CD14-positive monocyte (primary cell): ENCODE data around the gene VWA1. TPM values are rescaled to one million over a fixed set of nuclear protein-coding genes. Genes with fewer than 3 reads are reported as not detected.
A peak's percentile ranks its signal among the peaks of the same experiment; 100 is the strongest.

ENCODE experiments used
- DNase-seq, 3 donors: peaks; one replicate each; pipeline ENCODE4 v3.0.0-alpha.2; 2011 to 2022
- H2AFZ ChIP-seq: 2 replicates; pipeline ENCODE4 v1.6.0; 2012; ENCODE audit warnings: mild to moderate bottlenecking, low read depth, low read length, inconsistent platforms; ENCODE audit not compliant: insufficient read depth, poor library complexity, severe bottlenecking
- H3K27ac ChIP-seq, 2 donors: 1 replicate in 1 of 2; 2 replicates in 1 of 2; pipeline ENCODE4 v1.5.1; 2012 to 2013; ENCODE audit warnings: low read length in 2 of 2, control low read depth in 1 of 2, inconsistent platforms in 1 of 2, low read depth in 1 of 2, mild to moderate bottlenecking in 1 of 2
- H3K27me3 ChIP-seq, 2 donors: one replicate each; pipeline versions ENCODE4 v1.6.0 to v1.6.1; 2011 to 2013; ENCODE audit warnings: low read length in 2 of 2; ENCODE audit not compliant: control insufficient read depth in 2 of 2, insufficient read depth in 2 of 2
- H3K36me3 ChIP-seq, 2 donors: replicated peaks in 1 of 2; 1 replicate in 1 of 2; 2 replicates in 1 of 2; pipeline versions ENCODE4 v1.5.1 to v1.6.1; 2012 to 2013; ENCODE audit warnings: low read length in 2 of 2, control low read depth in 1 of 2, inconsistent platforms in 1 of 2, mild to moderate bottlenecking in 1 of 2; ENCODE audit not compliant: insufficient read depth in 2 of 2, control insufficient read depth in 1 of 2
- H3K4me1 ChIP-seq, 2 donors: 1 replicate in 1 of 2; 2 replicates in 1 of 2; pipeline versions ENCODE4 v1.5.1 to v1.6.1; 2012 to 2013; ENCODE audit warnings: low read length in 2 of 2, control low read depth in 1 of 2, inconsistent platforms in 1 of 2, mild to moderate bottlenecking in 1 of 2, moderate library complexity in 1 of 2; ENCODE audit not compliant: insufficient read depth in 2 of 2, control insufficient read depth in 1 of 2
- H3K4me2 ChIP-seq: replicated peaks from 2 replicates; pipeline ENCODE3; 2012; ENCODE audit warnings: low read length, moderate library complexity, mild to moderate bottlenecking; ENCODE audit not compliant: poor library complexity, severe bottlenecking; ENCODE audit errors: extremely low read depth
- H3K4me3 ChIP-seq, 3 experiments: fragments of 200-600 bp in 1 of 3; sonication (generic) in 1 of 3; replicated peaks in 1 of 3; 1 replicate in 2 of 3; 2 replicates in 1 of 3; pipeline ENCODE4 v1.5.1; 2011 to 2013; ENCODE audit warnings: low read length in 3 of 3, mild to moderate bottlenecking in 3 of 3, control low read depth in 2 of 3, low read depth in 2 of 3, inconsistent platforms in 1 of 3, moderate library complexity in 1 of 3
- H3K79me2 ChIP-seq: 2 replicates; pipeline ENCODE4 v1.6.0; 2012; ENCODE audit warnings: mild to moderate bottlenecking, control low read depth, inconsistent platforms, low read length, moderate library complexity; ENCODE audit not compliant: insufficient read depth
- H3K9ac ChIP-seq: 2 replicates; pipeline ENCODE4 v1.6.0; 2017; ENCODE audit warnings: low read length, mild to moderate bottlenecking; ENCODE audit not compliant: insufficient read depth, poor library complexity, severe bottlenecking
- H3K9me3 ChIP-seq, 2 donors: replicated peaks in 1 of 2; 1 replicate in 1 of 2; 2 replicates in 1 of 2; pipeline versions ENCODE4 v1.5.1 to v1.6.1; 2012 to 2013; ENCODE audit warnings: low read length in 2 of 2, control low read depth in 1 of 2; ENCODE audit not compliant: control insufficient read depth in 1 of 2, insufficient read depth in 1 of 2
- H4K20me1 ChIP-seq: 2 replicates; pipeline ENCODE4 v1.6.0; 2012; ENCODE audit warnings: mild to moderate bottlenecking, low read length, control low read depth, moderate library complexity; ENCODE audit not compliant: insufficient read depth
- H3K27ac Mint-ChIP-seq, 7 donors: one replicate each; pipeline ENCODE4 v1.8.0; 2020; ENCODE audit warnings: mild to moderate bottlenecking in 7 of 7, mixed read lengths in 7 of 7, moderate library complexity in 6 of 7, inconsistent platforms in 2 of 7
- H3K27me3 Mint-ChIP-seq, 3 donors: one replicate each; pipeline ENCODE4 v1.8.0; 2021 to 2022; ENCODE audit warnings: low read depth in 3 of 3, mild to moderate bottlenecking in 3 of 3, mixed read lengths in 3 of 3, moderate library complexity in 3 of 3, inconsistent platforms in 1 of 3
- H3K36me3 Mint-ChIP-seq, 2 donors: one replicate each; pipeline ENCODE4 v1.8.0; 2020; ENCODE audit warnings: mixed read lengths in 2 of 2, inconsistent platforms in 1 of 2, mild to moderate bottlenecking in 1 of 2
- H3K4me1 Mint-ChIP-seq: one replicate; pipeline ENCODE4 v1.8.0; 2020; ENCODE audit warnings: mild to moderate bottlenecking, mixed read lengths
- H3K4me3 Mint-ChIP-seq, 2 donors: one replicate each; pipeline ENCODE4 v1.8.0; 2020; ENCODE audit warnings: mild to moderate bottlenecking in 2 of 2, mixed read lengths in 2 of 2, moderate library complexity in 1 of 2
- H3K9me3 Mint-ChIP-seq, 7 donors: one replicate each; pipeline ENCODE4 v1.8.0; 2020 to 2022; ENCODE audit warnings: mixed read lengths in 7 of 7, mild to moderate bottlenecking in 6 of 7, moderate library complexity in 6 of 7, inconsistent platforms in 2 of 7
- CTCF ChIP-seq: fragments of 200-600 bp; IDR thresholded peaks from one replicate; pipeline ENCODE4 v1.8.0; 2022; ENCODE audit warnings: antibody characterized with exemption, mild to moderate bottlenecking
- WGBS: methylation state at CpG from one replicate; pipeline ENCODE4 v1.1.5; 2013; ENCODE audit warnings: missing lambda C conversion rate; ENCODE audit not compliant: insufficient coverage; 5-methylcytosine and 5-hydroxymethylcytosine counted together
- intact Hi-C, 2 donors: fragments of 100-400 bp; cut with micrococcal nuclease; formaldehyde crosslinking; loops; one replicate each; pipeline versions ENCODE4 v1.15.0 to v1.15.1; 2023
- polyA plus RNA-seq, 3 donors: library from polyadenylated mRNA; depleted of rRNA in 1 of 3; unstranded in 2 of 3; stranded (reverse) in 1 of 3; fragments of 300-500 nt in 2 of 3; fragments of >200 nt in 1 of 3; fragmentation: Illumina TruSeq in 2 of 3; gene quantifications; 1 replicate in 2 of 3; 2 replicates in 1 of 3; pipeline ENCODE4 v1.2.3, GENCODE V29; 2012 to 2021

The VWA1 gene
- polyA plus RNA-seq, 3 donors = not detected

- no peak overlapping the region for H3K9ac ChIP-seq
- intact Hi-C loops = no loop called here
- no peak for TF ChIP-seq CTCF
- H3K79me2 ChIP-seq = no peaks in the 10 kb centered on the region
- no peak overlapping the region for H3K4me3 Mint-ChIP-seq
- H3K27ac ChIP-seq = no peak overlapping the region
- H3K27me3 Mint-ChIP-seq = peaks cover 16 to 37% (median 24%) of the 10 kb centered on the region in 3 donors
- H4K20me1 ChIP-seq = no peaks in the 10 kb centered on the region
- no peaks in the 10 kb centered on the region for H3K9me3 ChIP-seq
- H3K4me1 Mint-ChIP-seq = no peaks in the 10 kb centered on the region
- no peak overlapping the region for H3K4me2 ChIP-seq
- no peak overlapping the region for H3K27ac Mint-ChIP-seq
- H3K9me3 Mint-ChIP-seq = peaks cover 0 to 4% (median 0%) of the 10 kb centered on the region in 7 donors
- peaks cover 2 to 18% of the 10 kb centered on the region in 2 donors for H3K27me3 ChIP-seq
- no peak for DNase-seq
- H3K36me3 ChIP-seq = no peaks in the 10 kb centered on the region
- H2AFZ ChIP-seq = no peak overlapping the region
- no peak overlapping the region for H3K4me3 ChIP-seq
- WGBS = 95% methylated on average over 16 of the region's 26 CpGs
- no peaks in the 10 kb centered on the region for H3K36me3 Mint-ChIP-seq
- no peaks in the 10 kb centered on the region for H3K4me1 ChIP-seq
Observed at GRCh38 chr1:1418464-1419362, 16.8 kb upstream of the VWA1 start.

- no peak for DNase-seq
- Histone ChIP-seq H3K4me1 (no peaks in the 10 kb centered on the region), H3K9ac (no peak overlapping the region), H3K79me2 (no peaks in the 10 kb centered on the region), H3K9me3 (no peaks in the 10 kb centered on the region), H3K4me2 (no peak overlapping the region), H2AFZ (no peak overlapping the region), H3K27ac (no peak overlapping the region), H3K4me3 (no peak overlapping the region), H3K27me3 (peaks cover 2 to 18% of the 10 kb centered on the region in 2 donors), H4K20me1 (no peaks in the 10 kb centered on the region), H3K36me3 (no peaks in the 10 kb centered on the region)
- peaks cover 16 to 38% (median 24%) of the 10 kb centered on the region in 3 donors for H3K27me3 Mint-ChIP-seq
- H3K4me3 Mint-ChIP-seq = peak overlapping the region in 1 of 2 donors; percentile 42
- intact Hi-C loops = no loop called here
- no peak for TF ChIP-seq CTCF
- peaks cover 0 to 4% (median 0%) of the 10 kb centered on the region in 7 donors for H3K9me3 Mint-ChIP-seq
- no peaks in the 10 kb centered on the region for H3K4me1 Mint-ChIP-seq
- 95% methylated on average over 19 of the region's 21 CpGs for WGBS
- no peak overlapping the region for H3K27ac Mint-ChIP-seq
- H3K36me3 Mint-ChIP-seq = no peaks in the 10 kb centered on the region
Observed at GRCh38 chr1:1419363-1419812, 16.1 kb upstream of the VWA1 start.
